ENCODE measurements around the gene PTAR1.

Gene PTAR1

GRCh38 chr9:69740872-69741505 is 18.8 kb downstream of the PTAR1 start:
- no peak for DNase-seq
- H3K4me2 ChIP-seq (ENCODE audit: low read length): no peak overlapping the region
- H3K4ac ChIP-seq (ENCODE audit: low read depth, low read length): no peak overlapping the region
- no peak overlapping the region for H4K12ac ChIP-seq (ENCODE audit: low read depth, low read length)
- H3K9me3 ChIP-seq (ENCODE audit: insufficient read depth, low read depth, low read length): no peaks in the 10 kb centered on the region
- no peak overlapping the region for H2BK120ac ChIP-seq (ENCODE audit: insufficient read depth, low read length, poor library complexity)
- H3K9ac ChIP-seq (ENCODE audit: low read length): no peak overlapping the region
- no peak overlapping the region for H4K91ac ChIP-seq (ENCODE audit: low read depth, low read length)
- H3K27me3 ChIP-seq (ENCODE audit: insufficient read depth, low read length): no peaks in the 10 kb centered on the region
- no peak overlapping the region for H3K14ac ChIP-seq (ENCODE audit: low read length)
- no peaks in the 10 kb centered on the region for H3K4me1 ChIP-seq (ENCODE audit: control insufficient read depth in 1 of 2, insufficient read depth in 2 of 2, low read length in 2 of 2)
- peaks cover 0 to 4% of the 10 kb centered on the region in 2 experiments for H3K36me3 ChIP-seq (ENCODE audit: control insufficient read depth in 1 of 2, insufficient read depth in 2 of 2, low read length in 2 of 2)
- no peak overlapping the region for H4K8ac ChIP-seq (ENCODE audit: low read depth, low read length)
- no peak overlapping the region for H3K4me3 ChIP-seq (ENCODE audit: low read depth, low read length)
- H3K23ac ChIP-seq (ENCODE audit: low read length): no peak overlapping the region
- no peak overlapping the region for H3K18ac ChIP-seq (ENCODE audit: low read length)
- no peak overlapping the region for H2BK12ac ChIP-seq (ENCODE audit: low read length)
- WGBS (ENCODE audit: extremely low coverage, insufficient coverage, insufficient read length): no CpG with 5 or more reads among the region's 2 CpGs
- H2AK5ac ChIP-seq (ENCODE audit: low read length): no peak overlapping the region
- no peak overlapping the region for H2AFZ ChIP-seq (ENCODE audit: insufficient read depth, low read length, poor library complexity)
- no peak overlapping the region for H3K27ac ChIP-seq (ENCODE audit: low read depth, low read length)
- peaks cover 3% of the 10 kb centered on the region for H3K79me1 ChIP-seq (ENCODE audit: low read length)
- no peaks in the 10 kb centered on the region for H3K79me2 ChIP-seq (ENCODE audit: control insufficient read depth, insufficient read depth, low read length, poor library complexity)
- no peak overlapping the region for H2BK5ac ChIP-seq (ENCODE audit: low read depth, low read length, poor library complexity)

- H4K8ac ChIP-seq (ENCODE audit: low read depth, low read length): no peak overlapping the region
- H3K9ac ChIP-seq (ENCODE audit: low read length): no peak overlapping the region
- no peak overlapping the region for H2AFZ ChIP-seq (ENCODE audit: insufficient read depth, low read length, poor library complexity)
- H4K91ac ChIP-seq (ENCODE audit: low read depth, low read length): no peak overlapping the region
- H3K9me3 ChIP-seq (ENCODE audit: insufficient read depth, low read depth, low read length): no peaks in the 10 kb centered on the region
- H3K4me1 ChIP-seq (ENCODE audit: control insufficient read depth in 1 of 2, insufficient read depth in 2 of 2, low read length in 2 of 2): no peaks in the 10 kb centered on the region
- no peak overlapping the region for H3K18ac ChIP-seq (ENCODE audit: low read length)
- no peak overlapping the region for H3K4ac ChIP-seq (ENCODE audit: low read depth, low read length)
- H2BK120ac ChIP-seq (ENCODE audit: insufficient read depth, low read length, poor library complexity): no peak overlapping the region
- no peak overlapping the region for H2BK5ac ChIP-seq (ENCODE audit: low read depth, low read length, poor library complexity)
- H3K27ac ChIP-seq (ENCODE audit: low read depth, low read length): no peak overlapping the region
- no peak overlapping the region for H2AK5ac ChIP-seq (ENCODE audit: low read length)
- DNase-seq: no peak
- H3K4me2 ChIP-seq (ENCODE audit: low read length): no peak overlapping the region
- H3K4me3 ChIP-seq (ENCODE audit: low read depth, low read length): no peak overlapping the region
- no peaks in the 10 kb centered on the region for H3K79me2 ChIP-seq (ENCODE audit: control insufficient read depth, insufficient read depth, low read length, poor library complexity)
- no CpG with 5 or more reads among the region's 2 CpGs for WGBS (ENCODE audit: extremely low coverage, insufficient coverage, insufficient read length)
- no peak overlapping the region for H3K14ac ChIP-seq (ENCODE audit: low read length)
- H3K36me3 ChIP-seq (ENCODE audit: control insufficient read depth in 1 of 2, insufficient read depth in 2 of 2, low read length in 2 of 2): peaks cover 2 to 9% of the 10 kb centered on the region in 2 experiments
- no peaks in the 10 kb centered on the region for H3K27me3 ChIP-seq (ENCODE audit: insufficient read depth, low read length)
- H3K79me1 ChIP-seq (ENCODE audit: low read length): no peaks in the 10 kb centered on the region
- no peak overlapping the region for H4K12ac ChIP-seq (ENCODE audit: low read depth, low read length)
- no peak overlapping the region for H2BK12ac ChIP-seq (ENCODE audit: low read length)
- H3K23ac ChIP-seq (ENCODE audit: low read length): no peak overlapping the region
These were observed 28.5 kb downstream of the PTAR1 start for GRCh38 chr9:69731348-69731747.

DNA sequence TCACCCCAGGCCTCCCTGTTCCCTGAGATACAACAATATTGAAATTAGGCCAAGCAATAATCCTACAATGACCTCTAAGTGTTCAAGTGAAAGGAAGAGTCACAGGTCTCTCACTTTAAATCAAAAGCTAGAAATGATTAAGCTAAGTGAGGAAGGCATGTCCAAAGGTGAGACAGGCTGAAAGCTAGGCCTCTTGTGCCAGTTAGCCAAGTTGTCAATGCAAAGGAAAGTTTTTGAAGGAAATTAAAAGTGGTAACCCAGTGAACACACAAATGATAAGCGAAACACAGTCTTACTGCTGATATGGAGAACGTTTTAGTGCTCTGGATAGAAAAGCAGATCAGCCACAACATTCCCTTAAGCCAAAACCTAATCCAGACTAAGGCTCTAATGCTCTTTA is 39.8 kb downstream of the PTAR1 start:
- WGBS (ENCODE audit: extremely low coverage, insufficient coverage, insufficient read length): no CpG with 5 or more reads among the region's 2 CpGs
- Histone ChIP-seq H3K36me3 (ENCODE audit: control insufficient read depth in 1 of 2, insufficient read depth in 2 of 2, low read length in 2 of 2) (peaks cover 4 to 7% of the 10 kb centered on the region in 2 experiments), H3K27ac (ENCODE audit: low read depth, low read length) (no peak overlapping the region), H3K9me3 (ENCODE audit: insufficient read depth, low read depth, low read length) (peaks cover 2% of the 10 kb centered on the region), H2BK120ac (ENCODE audit: insufficient read depth, low read length, poor library complexity) (no peak overlapping the region), H3K14ac (ENCODE audit: low read length) (no peak overlapping the region), H3K79me1 (ENCODE audit: low read length) (no peaks in the 10 kb centered on the region), H3K4ac (ENCODE audit: low read depth, low read length) (no peak overlapping the region), H3K9ac (ENCODE audit: low read length) (no peak overlapping the region), H3K79me2 (ENCODE audit: control insufficient read depth, insufficient read depth, low read length, poor library complexity) (no peaks in the 10 kb centered on the region), H3K4me3 (ENCODE audit: low read depth, low read length) (no peak overlapping the region), H3K27me3 (ENCODE audit: insufficient read depth, low read length) (no peaks in the 10 kb centered on the region), H2AFZ (ENCODE audit: insufficient read depth, low read length, poor library complexity) (no peak overlapping the region), H3K18ac (ENCODE audit: low read length) (no peak overlapping the region), H3K23ac (ENCODE audit: low read length) (no peak overlapping the region), H4K8ac (ENCODE audit: low read depth, low read length) (no peak overlapping the region), H3K4me2 (ENCODE audit: low read length) (no peak overlapping the region), H2BK12ac (ENCODE audit: low read length) (no peak overlapping the region), H4K91ac (ENCODE audit: low read depth, low read length) (no peak overlapping the region), H2AK5ac (ENCODE audit: low read length) (no peak overlapping the region), H2BK5ac (ENCODE audit: low read depth, low read length, poor library complexity) (no peak overlapping the region), H4K12ac (ENCODE audit: low read depth, low read length) (no peak overlapping the region), H3K4me1 (ENCODE audit: control insufficient read depth in 1 of 2, insufficient read depth in 2 of 2, low read length in 2 of 2) (no peaks in the 10 kb centered on the region)
- DNase-seq: no peak

DNA sequence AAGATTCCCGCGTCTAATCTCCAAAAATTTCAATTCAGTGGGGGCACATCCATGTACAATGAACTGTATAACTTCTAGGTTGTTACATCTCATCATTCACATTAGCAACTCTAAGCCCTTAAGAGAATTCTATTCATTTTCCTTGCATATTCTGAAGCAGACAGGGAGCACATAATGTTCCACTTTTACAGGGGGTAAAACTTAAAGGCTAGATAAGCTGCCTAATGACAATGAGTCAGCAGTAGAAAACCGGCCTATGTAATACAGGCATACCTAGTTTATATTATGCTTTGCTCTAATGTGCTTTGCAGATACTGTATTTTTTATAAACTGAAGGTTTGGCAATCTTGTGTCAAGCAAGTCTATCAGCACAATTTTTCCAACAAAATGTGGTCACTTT is 40.4 kb downstream of the PTAR1 start:
- H4K91ac ChIP-seq (ENCODE audit: low read depth, low read length): no peak overlapping the region
- H3K4me3 ChIP-seq (ENCODE audit: low read depth, low read length): no peak overlapping the region
- no peak overlapping the region for H3K14ac ChIP-seq (ENCODE audit: low read length)
- H3K36me3 ChIP-seq (ENCODE audit: control insufficient read depth in 1 of 2, insufficient read depth in 2 of 2, low read length in 2 of 2): peaks cover 4 to 7% of the 10 kb centered on the region in 2 experiments
- H3K27ac ChIP-seq (ENCODE audit: low read depth, low read length): no peak overlapping the region
- no peak overlapping the region for H2AFZ ChIP-seq (ENCODE audit: insufficient read depth, low read length, poor library complexity)
- no peak overlapping the region for H4K12ac ChIP-seq (ENCODE audit: low read depth, low read length)
- no CpG with 5 or more reads among the region's 3 CpGs for WGBS (ENCODE audit: extremely low coverage, insufficient coverage, insufficient read length)
- H3K9me3 ChIP-seq (ENCODE audit: insufficient read depth, low read depth, low read length): peaks cover 2% of the 10 kb centered on the region
- H3K4me1 ChIP-seq (ENCODE audit: control insufficient read depth in 1 of 2, insufficient read depth in 2 of 2, low read length in 2 of 2): no peaks in the 10 kb centered on the region
- H3K27me3 ChIP-seq (ENCODE audit: insufficient read depth, low read length): no peaks in the 10 kb centered on the region
- no peak overlapping the region for H2BK5ac ChIP-seq (ENCODE audit: low read depth, low read length, poor library complexity)
- no peak overlapping the region for H2BK12ac ChIP-seq (ENCODE audit: low read length)
- no peak overlapping the region for H3K4me2 ChIP-seq (ENCODE audit: low read length)
- no peaks in the 10 kb centered on the region for H3K79me1 ChIP-seq (ENCODE audit: low read length)
- H2BK120ac ChIP-seq (ENCODE audit: insufficient read depth, low read length, poor library complexity): no peak overlapping the region
- no peak overlapping the region for H2AK5ac ChIP-seq (ENCODE audit: low read length)
- H3K79me2 ChIP-seq (ENCODE audit: control insufficient read depth, insufficient read depth, low read length, poor library complexity): no peaks in the 10 kb centered on the region
- H3K9ac ChIP-seq (ENCODE audit: low read length): no peak overlapping the region
- H3K18ac ChIP-seq (ENCODE audit: low read length): no peak overlapping the region
- H4K8ac ChIP-seq (ENCODE audit: low read depth, low read length): no peak overlapping the region
- no peak for DNase-seq
- H3K23ac ChIP-seq (ENCODE audit: low read length): no peak overlapping the region
- no peak overlapping the region for H3K4ac ChIP-seq (ENCODE audit: low read depth, low read length)
